ENCODE measurements around the gene SKAP2. TPM values are rescaled to one million over a fixed set of nuclear protein-coding genes. Genes with fewer than 3 reads are reported as not detected.

Gene SKAP2
- total RNA-seq, 1 donor from 2014 or later = 4.8 TPM

DNA sequence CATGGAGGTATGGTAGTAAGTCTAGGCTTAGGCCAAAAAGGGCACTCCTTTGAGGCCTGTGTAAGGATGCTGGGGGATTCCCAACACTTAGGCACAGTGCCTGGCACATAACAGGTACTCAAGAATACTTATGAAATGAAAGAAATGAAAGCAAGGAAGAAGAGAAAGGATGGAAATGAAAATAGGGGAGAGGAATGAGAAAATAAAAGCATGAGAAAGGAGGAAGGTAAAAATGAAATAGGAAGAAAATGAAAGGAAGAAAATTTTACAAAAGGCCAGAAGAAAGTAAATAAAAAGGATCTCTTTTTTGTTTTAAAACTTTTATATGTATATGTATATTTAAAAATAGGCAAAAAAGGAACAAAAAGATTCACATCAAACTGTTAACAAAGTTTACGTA lies 146.3 kb downstream of the SKAP2 start:
- Mint-ChIP-seq H3K9me3 (ENCODE audit: low read depth) (no peaks in the 10 kb centered on the region), H3K36me3 (ENCODE audit: low read depth) (no peaks in the 10 kb centered on the region), H3K4me3 (ENCODE audit: unreplicated experiment) (no peak overlapping the region), H3K27me3 (ENCODE audit: low read depth) (peaks cover 2% of the 10 kb centered on the region), H3K4me1 (ENCODE audit: low read depth) (no peaks in the 10 kb centered on the region), H3K27ac (ENCODE audit: unreplicated experiment) (no peak overlapping the region)
- DNase-seq (ENCODE audit: low spot score) = no peak
- TF ChIP-seq, protein P1, sequence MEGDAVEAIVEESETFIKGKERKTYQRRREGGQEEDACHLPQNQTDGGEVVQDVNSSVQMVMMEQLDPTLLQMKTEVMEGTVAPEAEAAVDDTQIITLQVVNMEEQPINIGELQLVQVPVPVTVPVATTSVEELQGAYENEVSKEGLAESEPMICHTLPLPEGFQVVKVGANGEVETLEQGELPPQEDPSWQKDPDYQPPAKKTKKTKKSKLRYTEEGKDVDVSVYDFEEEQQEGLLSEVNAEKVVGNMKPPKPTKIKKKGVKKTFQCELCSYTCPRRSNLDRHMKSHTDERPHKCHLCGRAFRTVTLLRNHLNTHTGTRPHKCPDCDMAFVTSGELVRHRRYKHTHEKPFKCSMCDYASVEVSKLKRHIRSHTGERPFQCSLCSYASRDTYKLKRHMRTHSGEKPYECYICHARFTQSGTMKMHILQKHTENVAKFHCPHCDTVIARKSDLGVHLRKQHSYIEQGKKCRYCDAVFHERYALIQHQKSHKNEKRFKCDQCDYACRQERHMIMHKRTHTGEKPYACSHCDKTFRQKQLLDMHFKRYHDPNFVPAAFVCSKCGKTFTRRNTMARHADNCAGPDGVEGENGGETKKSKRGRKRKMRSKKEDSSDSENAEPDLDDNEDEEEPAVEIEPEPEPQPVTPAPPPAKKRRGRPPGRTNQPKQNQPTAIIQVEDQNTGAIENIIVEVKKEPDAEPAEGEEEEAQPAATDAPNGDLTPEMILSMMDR (IDR thresholded peaks at IDR 0.05) = no peak

DNA sequence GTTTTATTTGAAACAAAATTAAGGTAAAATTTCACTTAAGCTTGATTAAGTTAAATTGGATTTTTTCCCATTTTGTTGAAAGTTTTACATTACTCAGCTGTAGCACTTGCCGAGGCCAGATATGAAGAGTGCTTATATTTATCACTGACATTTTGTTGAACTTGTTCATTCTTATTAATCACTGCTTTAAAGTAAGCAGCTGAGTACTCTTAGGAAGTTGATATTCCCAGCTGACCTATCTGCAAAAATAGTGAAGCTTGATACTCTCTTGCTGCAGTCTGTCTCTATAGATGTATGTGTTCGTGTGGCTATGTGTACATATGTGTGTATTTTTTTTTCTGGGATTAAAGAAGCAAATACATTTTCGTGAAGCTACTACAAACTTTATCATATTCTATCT lies 150.0 kb downstream of the SKAP2 start:
- no peak for DNase-seq (ENCODE audit: low spot score)
- Mint-ChIP-seq H3K27ac (ENCODE audit: unreplicated experiment) (no peak overlapping the region), H3K36me3 (ENCODE audit: low read depth) (peaks cover 2% of the 10 kb centered on the region), H3K9me3 (ENCODE audit: low read depth) (no peaks in the 10 kb centered on the region), H3K27me3 (ENCODE audit: low read depth) (peaks cover 8% of the 10 kb centered on the region), H3K4me1 (ENCODE audit: low read depth) (no peaks in the 10 kb centered on the region), H3K4me3 (ENCODE audit: unreplicated experiment) (no peak overlapping the region)
- TF ChIP-seq, protein P1 (IDR thresholded peaks at IDR 0.05) = no peak

DNA sequence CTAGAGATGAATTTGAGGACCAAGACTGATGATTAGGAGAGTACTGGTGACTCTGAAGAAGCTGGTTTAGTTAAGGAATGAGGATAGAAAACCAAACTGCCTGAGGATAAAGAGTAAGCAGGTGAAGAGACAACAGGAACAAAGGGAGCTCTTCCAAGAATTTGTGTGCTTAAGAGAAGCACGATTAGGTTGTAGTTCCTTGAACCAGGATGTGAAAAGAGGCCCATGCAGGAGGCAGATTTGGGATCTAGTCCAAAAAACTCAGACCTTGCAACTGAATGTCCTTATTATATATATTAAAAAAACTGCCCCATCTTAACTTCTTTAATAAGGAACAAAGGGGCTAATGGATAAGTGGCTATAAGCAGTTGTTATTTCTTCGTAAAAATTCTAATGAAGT lies 150.4 kb downstream of the SKAP2 start:
- H3K4me3 Mint-ChIP-seq (ENCODE audit: unreplicated experiment) = no peak overlapping the region
- no peaks in the 10 kb centered on the region for H3K4me1 Mint-ChIP-seq (ENCODE audit: low read depth)
- DNase-seq (ENCODE audit: low spot score) = no peak
- H3K27ac Mint-ChIP-seq (ENCODE audit: unreplicated experiment) = no peak overlapping the region
- peaks cover 2% of the 10 kb centered on the region for H3K36me3 Mint-ChIP-seq (ENCODE audit: low read depth)
- no peaks in the 10 kb centered on the region for H3K9me3 Mint-ChIP-seq (ENCODE audit: low read depth)
- peaks cover 8% of the 10 kb centered on the region for H3K27me3 Mint-ChIP-seq (ENCODE audit: low read depth)
- TF ChIP-seq, protein P1 (IDR thresholded peaks at IDR 0.05) = no peak

DNA sequence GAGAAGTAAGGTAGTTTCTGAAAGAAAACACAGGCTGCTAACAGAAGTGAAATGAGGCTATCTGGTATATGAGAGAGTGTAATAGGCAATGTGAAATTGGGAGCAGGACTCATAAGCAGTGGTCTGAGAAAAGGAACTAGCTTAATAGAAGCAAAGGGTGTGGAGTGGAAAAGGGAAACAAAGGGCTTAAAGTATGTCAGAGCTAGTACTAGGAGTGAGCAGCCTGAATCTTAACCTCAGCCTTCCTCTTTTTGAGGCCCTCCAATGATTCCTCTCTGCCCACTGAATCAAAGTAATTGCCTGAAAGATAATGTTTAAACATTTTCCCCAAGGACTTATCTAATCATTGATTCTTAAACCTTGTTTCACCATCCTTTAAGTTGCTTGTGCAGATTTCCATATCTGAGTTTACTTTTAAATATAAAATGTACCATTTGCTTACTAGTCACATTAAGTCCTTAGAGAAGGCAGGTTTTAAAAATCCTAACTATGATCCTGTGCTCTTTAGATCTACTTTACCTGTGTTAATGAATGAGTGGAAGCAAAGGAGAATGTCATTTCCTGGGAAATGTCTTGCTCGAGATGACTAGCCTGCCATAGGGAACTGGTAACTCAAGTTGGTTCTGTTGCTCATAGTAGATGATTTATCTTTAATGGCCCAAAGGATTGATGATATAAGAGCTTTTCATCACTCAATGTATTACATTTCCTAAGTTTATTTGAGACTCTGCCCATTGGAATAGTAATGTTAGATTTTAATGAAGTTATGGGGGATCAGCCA lies 155.0 kb downstream of the SKAP2 start:
- H3K4me1 Mint-ChIP-seq (ENCODE audit: low read depth) = peaks cover 14% of the 10 kb centered on the region
- TF ChIP-seq, protein P1 (IDR thresholded peaks at IDR 0.05) = no peak
- H3K36me3 Mint-ChIP-seq (ENCODE audit: low read depth) = peaks cover 2% of the 10 kb centered on the region
- DNase-seq (ENCODE audit: low spot score) = no peak
- H3K4me3 Mint-ChIP-seq (ENCODE audit: unreplicated experiment) = no peak overlapping the region
- peaks cover 8% of the 10 kb centered on the region for H3K27me3 Mint-ChIP-seq (ENCODE audit: low read depth)
- H3K9me3 Mint-ChIP-seq (ENCODE audit: low read depth) = no peaks in the 10 kb centered on the region
- H3K27ac Mint-ChIP-seq (ENCODE audit: unreplicated experiment) = no peak overlapping the region

DNA sequence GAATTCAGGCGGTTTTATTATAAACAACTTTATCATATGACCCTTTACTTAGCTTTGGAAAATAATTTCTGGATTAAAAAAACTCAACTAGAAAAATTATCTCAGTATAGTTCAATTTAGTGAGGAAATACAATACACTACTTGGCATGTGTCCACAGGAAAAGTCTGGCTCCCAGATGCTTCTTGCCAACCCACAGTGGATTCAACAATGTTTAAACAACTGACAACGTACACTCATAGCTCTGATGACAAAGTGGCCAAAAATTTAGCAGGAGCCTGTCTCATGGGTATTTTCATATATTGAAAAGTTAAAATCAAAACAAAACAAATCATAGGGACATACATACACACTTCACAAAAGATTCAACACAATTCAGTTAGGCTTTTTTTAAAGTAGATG lies 158.8 kb downstream of the SKAP2 start:
- H3K4me3 Mint-ChIP-seq (ENCODE audit: unreplicated experiment) = no peak overlapping the region
- DNase-seq (ENCODE audit: low spot score) = no peak
- TF ChIP-seq, protein P1 (IDR thresholded peaks at IDR 0.05) = no peak
- no peaks in the 10 kb centered on the region for H3K36me3 Mint-ChIP-seq (ENCODE audit: low read depth)
- H3K27me3 Mint-ChIP-seq (ENCODE audit: low read depth) = peaks cover 5% of the 10 kb centered on the region
- H3K4me1 Mint-ChIP-seq (ENCODE audit: low read depth) = peaks cover 21% of the 10 kb centered on the region
- H3K27ac Mint-ChIP-seq (ENCODE audit: unreplicated experiment) = peak overlapping the region; percentile 60
- H3K9me3 Mint-ChIP-seq (ENCODE audit: low read depth) = no peaks in the 10 kb centered on the region

Data from chondrocyte (in vitro differentiated cells).